Measurements from ENCODE around the gene MYO7B.
"Not testable (repeated sequence)": the region's sequence is repeated elsewhere in the genome, so short reads cannot be mapped to it uniquely, and the experiment has no call there.

Gene MYO7B

DNA sequence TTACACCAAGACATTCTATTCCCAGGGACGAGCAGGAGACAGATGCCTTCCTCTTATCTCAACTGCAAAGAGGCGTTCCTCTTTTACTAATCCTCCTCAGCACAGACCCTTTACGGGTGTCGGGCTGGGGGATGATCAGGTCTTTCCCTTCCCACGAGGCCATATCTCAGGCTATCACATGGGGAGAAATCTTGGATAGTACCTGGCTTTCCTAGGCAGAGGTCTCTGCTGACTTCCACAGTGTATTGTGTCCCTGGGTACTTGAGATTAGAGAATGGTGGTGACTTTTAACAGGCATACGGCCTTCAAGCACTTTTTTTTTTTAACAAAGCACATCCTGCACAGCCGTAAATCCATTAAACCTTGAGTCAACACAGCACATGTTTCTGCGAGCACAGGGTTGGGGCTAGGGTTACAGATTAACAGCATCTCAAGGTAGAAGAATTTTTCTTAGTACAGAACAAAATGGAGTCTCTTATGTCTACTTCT is 7.6 kb downstream of the MYO7B start:
- in situ Hi-C loops (cut with MboI; ENCODE audit: low pct_unique_long_range_greater_than_20kb, low sequenced_read_pairs) = not testable (repeated sequence)
- peak; percentile 35 for DNase-seq

DNA sequence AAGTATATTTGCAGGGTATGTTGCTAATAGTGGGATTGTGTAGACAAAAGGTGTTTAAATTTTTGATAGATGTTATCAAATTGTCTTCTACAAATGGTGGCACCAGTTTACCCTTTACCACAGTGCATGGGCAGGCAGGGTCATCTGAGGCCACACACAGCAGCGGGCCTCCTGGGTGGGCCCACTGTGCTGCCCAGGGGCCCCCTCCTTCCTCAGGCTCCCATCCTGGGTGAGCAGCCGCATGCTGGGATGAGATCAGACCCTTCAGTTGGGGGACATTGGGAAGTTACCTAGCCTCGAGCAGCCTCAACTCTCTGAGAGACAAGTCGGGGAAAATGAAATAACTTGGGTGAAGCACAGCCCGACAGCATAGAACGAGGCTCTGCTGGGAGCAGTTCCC is 9.7 kb downstream of the MYO7B start:
- in situ Hi-C loops (cut with MboI; ENCODE audit: low pct_unique_long_range_greater_than_20kb, low sequenced_read_pairs) = no loop called here
- no peak for DNase-seq

DNA sequence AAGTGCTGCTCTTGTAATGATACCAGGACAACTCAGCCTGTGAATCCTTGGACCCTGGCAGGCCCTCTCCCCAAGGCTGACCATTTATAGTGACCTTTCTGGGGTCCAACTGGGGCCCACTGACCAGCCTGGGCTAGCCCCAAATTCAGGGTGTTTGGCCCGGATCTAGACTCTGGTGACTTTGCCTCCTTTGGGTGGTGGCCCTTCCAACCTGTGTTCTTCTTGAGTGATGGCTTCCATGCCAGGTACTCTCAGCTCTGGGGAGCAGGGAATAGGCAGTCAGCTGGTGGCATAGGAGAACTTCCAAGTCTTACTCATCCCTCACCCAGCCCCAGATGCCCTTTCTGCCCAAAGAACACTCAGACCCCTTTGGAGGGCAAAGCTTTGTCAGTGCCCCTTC is 10.3 kb downstream of the MYO7B start:
- DNase-seq = no peak
- in situ Hi-C loops (cut with MboI; ENCODE audit: low pct_unique_long_range_greater_than_20kb, low sequenced_read_pairs) = no loop called here

DNA sequence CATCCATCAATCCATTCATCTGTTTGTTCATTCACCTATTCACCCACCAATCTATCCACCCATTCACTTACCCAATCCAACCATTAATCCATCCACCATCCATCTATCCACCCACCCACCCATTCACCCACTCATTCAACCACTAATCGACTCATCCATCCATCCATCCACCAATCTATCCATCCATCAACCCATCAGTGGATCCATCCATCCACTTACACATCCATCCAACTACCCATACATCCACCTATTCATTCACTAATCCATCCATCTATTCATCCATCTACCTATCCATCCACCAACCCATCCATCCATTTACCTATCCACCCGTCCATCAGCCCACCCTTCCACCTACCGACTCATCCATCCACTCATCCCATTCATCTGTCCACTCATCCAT is 11.3 kb downstream of the MYO7B start:
- in situ Hi-C loops (cut with MboI; ENCODE audit: low pct_unique_long_range_greater_than_20kb, low sequenced_read_pairs) = no loop called here

DNA sequence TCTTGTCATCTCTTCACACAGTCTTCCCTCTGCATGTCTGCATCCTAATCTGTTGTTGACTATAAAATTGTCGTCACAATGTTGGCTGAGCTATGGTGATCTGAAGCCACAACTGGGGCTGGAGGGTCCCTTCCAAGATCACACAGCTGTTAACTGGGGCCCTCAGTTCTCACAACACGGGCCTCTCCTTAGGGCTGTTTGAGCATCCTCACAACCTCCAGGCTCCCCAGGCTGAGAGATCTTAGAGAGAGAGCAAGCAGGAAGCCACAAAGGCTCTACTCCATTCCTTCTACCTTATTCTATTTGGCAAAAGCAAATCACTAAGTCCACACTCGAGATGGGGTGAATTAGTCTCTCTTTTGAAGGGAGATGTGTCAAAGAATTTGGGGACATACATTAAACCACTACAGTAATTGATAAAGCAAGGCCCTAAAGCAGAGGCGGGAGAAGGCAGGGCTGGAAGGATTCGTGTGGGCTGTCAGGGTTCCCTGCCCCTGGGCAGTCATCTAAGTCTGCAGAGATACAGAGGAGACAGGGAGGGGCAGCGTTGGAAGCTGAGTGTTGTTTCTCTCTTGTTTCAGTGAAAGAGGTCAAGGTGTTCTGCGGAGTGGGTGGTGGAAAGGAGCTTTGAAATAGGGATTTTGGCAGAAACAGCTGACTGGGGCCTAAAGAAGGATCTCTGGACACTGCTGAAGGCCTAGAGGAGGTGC is 15.9 kb downstream of the MYO7B start:
- in situ Hi-C loops (cut with MboI; ENCODE audit: low pct_unique_long_range_greater_than_20kb, low sequenced_read_pairs) = no loop called here
- DNase-seq = no peak

More for the DNA sequence above, 11.3 kb downstream of the MYO7B start:
- no peak for DNase-seq

DNA sequence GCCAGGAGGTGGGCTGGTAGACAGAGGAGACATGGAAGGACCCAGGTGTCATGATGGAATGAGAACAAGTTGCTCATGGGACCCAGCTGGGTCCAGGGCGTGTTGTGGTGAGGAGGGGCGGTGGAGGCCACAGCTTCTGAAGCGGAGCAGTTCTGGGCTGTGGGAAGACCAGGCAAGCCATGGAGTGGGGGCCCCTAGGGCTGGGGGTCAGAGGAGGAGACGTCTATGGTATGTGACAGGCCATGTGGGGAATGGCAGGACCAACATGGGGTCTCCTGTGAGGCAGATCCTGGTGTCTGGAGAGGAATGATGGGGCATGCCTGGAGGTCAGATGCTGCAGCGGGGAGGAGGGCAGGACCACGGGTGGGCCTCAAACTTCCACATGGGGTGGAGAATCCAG is 16.9 kb downstream of the MYO7B start:
- no peak for DNase-seq
- in situ Hi-C loops (cut with MboI; ENCODE audit: low pct_unique_long_range_greater_than_20kb, low sequenced_read_pairs) = no loop called here

DNA sequence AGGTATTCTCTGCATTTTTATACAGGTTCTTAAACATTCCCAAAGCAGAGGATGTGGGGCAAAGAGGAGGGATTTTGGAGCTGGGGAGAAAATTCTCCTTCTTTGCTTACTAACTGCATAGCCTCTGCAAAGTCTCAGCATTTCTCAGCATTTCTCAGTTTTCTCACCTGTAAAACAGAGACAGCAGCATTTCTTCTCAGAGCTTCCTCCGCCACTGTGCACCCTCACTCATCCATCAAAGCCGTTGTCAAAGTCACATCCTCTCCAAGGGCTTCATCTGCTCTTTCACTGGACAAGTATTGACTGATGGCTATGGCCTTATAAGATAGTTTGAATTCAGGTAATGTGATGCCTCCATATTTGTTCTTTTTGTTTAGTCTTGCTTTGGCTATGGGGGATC is 17.4 kb downstream of the MYO7B start:
- in situ Hi-C loops (cut with MboI; ENCODE audit: low pct_unique_long_range_greater_than_20kb, low sequenced_read_pairs) = no loop called here
- DNase-seq = no peak

DNA sequence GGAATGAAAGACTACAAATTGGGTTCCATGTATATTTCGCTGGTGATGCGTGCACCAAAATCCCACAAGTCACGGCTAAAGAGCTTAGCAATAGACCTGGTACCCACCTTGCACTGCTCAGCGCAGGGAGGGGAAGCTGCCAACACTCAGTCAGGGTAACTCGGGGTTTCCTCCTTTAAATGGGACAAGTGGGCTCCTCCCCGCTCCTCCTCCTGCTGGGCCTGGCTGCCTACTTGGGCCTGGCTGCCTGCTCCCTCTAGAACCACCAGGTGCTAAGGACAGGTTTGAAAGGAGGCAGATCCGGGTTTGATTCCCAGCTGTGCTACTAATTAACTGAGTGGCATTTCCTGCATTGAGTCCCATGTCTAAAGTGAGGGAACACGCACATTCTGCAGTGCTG is 23.4 kb downstream of the MYO7B start:
- in situ Hi-C loops (cut with MboI; ENCODE audit: low pct_unique_long_range_greater_than_20kb, low sequenced_read_pairs) = no loop called here
- no peak for DNase-seq

DNA sequence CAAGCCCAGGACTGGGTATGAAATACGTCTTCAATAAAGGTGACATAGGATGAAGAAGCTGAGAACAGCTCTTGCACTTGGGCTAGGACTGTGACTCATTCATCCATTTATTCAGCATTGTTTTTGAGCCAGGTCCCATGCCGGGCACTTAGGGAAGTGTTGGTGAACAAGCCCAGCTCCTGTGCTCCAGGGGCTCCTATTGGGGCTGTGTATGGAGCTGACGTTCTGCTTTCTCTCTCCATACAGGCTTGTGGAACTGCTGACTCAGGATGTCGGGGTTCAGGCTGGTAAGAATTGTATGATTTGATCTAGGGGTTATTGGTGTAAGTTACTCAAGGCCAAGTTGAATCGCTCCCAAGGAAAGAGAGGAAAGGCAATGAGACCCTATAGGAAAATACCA is 24.0 kb downstream of the MYO7B start:
- no peak for DNase-seq
- in situ Hi-C loops (cut with MboI; ENCODE audit: low pct_unique_long_range_greater_than_20kb, low sequenced_read_pairs) = no loop called here

DNA sequence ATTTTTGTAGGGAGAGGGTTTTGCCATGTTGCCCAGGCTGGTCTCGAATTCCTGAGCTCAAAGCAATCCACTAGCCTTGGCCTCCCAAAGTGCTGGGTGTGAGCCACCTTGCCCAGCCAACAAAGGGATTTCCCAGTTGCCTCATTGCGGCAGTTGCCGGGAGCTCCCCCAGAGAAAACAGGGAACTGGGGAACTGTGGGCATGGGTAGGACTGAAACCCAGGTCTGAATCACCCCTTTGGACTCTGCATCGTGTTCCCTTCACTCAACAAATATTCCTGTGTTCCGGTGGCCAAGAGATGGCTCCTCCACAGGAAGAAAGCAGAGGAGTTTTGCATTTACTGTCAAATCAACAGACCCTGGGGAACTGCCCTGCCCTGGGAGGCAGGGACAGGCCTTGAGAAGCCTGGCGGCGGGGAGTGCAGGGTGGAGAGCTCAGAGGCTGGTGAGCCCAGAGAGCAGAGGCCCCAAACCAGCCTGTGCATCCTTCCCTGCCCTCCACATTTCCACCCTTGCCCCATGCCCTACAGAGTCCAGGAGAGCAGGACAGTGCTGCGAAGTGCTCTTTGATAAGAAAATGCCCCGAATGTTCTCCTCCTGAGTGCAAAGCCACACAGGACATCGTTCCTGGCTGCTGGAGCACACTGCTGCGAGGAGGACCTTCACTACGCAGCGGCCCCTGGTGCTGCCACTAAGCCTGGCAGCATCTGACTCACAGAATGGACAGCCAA is 24.9 kb downstream of the MYO7B start:
- no peak for DNase-seq
- in situ Hi-C loops (cut with MboI; ENCODE audit: low pct_unique_long_range_greater_than_20kb, low sequenced_read_pairs) = no loop called here

DNA sequence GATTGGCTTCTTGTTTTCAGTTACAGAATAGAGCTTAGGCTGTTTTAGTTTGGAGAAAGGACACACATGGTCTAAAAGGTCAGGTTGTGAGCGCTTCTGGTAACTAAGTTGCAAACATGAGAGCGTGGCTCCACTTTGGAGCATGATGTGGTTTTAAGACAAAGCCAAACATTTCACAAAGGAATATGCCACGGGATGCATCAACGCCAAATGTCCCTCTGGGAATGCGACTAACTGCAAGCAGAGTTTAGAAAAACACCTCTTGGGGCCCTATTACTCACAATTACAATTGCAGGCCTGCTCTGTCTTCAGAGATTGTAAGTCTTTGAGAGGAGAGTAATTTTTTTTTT is 25.4 kb downstream of the MYO7B start:
- DNase-seq = no peak
- in situ Hi-C loops (cut with MboI; ENCODE audit: low pct_unique_long_range_greater_than_20kb, low sequenced_read_pairs) = no loop called here

DNA sequence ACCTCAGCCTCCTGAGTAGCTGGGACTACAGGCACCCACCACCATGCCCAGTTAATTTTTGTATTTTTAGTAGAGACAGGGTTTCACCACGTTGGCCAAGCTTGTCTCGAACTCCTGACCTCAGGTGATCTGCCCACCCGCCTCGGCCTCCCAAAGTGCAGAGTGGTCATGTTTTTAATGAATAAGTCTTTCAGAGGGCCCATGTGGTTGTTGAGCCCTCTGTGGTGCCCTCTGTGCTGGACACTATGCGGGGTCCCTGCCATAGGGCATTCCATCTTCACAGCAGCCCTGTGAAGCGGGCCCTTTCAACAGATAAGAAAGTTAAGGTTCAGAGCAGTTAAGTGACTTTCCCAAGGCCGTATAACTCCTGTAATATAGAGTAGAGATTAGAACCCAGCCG is 25.9 kb downstream of the MYO7B start:
- in situ Hi-C loops (cut with MboI; ENCODE audit: low pct_unique_long_range_greater_than_20kb, low sequenced_read_pairs) = no loop called here
- DNase-seq = no peak

DNA sequence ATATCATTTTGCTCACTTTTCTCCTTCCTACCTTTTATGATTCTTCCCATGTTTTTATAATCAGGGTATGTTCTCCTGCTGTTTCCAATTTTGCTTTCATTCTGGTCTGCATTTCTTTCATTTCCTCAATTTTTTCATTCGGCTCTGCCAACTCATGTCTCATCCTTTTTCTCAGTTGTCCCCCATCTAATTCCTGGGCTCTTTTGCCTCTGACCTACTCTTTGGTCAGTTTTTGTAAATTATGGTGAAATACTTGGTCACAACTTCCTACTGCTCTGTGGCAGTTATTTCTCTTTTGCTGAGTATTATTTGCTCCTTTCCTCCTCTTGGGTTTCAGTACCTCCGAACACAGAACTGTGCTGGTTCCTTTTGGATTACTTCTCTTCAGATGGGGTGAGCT is 27.5 kb downstream of the MYO7B start:
- DNase-seq = no peak
- in situ Hi-C loops (cut with MboI; ENCODE audit: low pct_unique_long_range_greater_than_20kb, low sequenced_read_pairs) = no loop called here

DNA sequence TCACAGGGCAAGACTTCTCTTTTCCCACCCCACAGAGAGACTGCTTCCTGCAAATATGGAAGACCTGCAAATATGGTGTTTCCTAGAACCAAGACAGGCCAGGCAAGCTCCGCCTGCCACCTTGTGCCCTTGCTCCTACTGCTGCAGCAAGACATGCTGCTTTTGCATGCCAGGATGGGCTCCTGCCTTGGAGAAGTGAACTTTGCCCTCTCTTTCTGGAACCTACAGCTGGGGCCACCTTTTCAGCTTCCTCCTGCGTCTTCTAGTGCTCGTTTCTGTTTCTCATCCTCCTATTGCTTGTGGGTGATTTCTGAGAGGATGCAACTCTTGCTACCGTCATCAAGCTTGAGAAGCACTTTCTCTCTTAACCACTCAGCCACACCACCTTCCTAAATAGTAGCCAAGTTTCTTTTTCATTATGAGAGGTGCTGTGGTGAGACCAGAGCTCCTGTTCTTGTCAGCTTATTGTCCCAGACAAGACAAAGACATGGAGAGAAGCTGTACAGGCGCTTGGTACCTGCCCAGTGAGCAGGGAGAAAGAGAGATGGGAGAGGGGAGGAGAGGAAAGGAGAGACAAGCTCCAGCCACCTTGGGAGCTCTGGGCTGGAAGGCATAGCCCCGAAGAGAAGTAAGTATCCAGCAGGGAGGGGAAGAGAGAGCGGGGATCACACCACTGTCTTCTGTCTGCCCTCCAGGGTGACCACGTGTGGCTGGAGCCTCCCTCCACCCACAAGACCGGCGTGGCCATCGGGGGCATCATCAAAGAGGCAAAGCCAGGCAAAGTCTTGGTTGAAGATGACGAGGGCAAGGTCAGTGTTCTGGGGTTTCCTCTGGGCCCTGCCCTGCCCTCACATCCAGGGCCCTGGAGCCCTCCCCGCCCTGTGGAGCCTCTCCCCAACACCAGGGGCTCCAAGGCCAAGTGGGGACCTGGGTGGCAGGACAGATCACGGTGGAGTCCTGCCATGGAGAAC is 28.3 kb downstream of the MYO7B start:
- in situ Hi-C loops (cut with MboI; ENCODE audit: low pct_unique_long_range_greater_than_20kb, low sequenced_read_pairs) = no loop called here
- DNase-seq = no peak

DNA sequence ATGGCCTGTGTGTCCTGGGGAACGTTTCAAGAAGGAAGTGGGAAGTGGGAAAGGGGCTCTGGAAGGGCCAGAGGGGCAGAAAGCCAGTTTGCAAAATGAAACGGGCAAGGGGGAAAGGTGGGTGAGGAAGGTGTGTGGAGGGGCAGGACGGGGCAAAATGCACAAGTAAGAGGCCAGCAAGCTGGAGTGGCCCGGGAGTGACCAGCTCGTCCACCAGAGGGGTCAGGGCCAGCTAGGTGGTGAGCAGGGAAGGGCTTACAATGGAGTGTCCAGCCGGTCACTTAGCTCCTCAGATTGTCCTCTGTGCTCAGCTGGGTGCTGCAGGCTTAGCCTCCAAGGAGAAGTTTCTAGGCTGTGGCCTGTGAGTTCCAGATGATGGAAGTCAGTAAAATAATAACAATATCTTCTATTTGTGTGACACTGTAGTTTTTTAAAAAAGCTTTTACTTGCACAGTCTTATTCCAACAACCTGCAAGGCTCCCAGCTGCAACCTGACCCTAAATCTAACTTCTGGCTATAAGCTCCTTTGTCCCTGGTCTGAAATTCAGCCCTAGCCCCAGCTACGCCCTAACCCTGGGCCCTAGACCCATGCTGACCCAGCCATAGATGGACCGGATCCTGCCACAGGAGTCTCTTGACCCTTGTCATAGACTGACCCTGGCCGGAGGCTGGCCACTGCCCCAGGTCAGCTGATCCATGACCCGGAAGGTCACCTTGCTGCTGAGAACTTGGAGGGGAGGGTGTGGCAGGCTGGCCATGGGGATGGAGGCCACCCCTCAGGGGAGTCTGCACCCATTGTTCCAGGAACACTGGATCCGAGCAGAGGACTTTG is 29.2 kb downstream of the MYO7B start:
- in situ Hi-C loops (cut with MboI; ENCODE audit: low pct_unique_long_range_greater_than_20kb, low sequenced_read_pairs) = no loop called here
- no peak for DNase-seq

DNA sequence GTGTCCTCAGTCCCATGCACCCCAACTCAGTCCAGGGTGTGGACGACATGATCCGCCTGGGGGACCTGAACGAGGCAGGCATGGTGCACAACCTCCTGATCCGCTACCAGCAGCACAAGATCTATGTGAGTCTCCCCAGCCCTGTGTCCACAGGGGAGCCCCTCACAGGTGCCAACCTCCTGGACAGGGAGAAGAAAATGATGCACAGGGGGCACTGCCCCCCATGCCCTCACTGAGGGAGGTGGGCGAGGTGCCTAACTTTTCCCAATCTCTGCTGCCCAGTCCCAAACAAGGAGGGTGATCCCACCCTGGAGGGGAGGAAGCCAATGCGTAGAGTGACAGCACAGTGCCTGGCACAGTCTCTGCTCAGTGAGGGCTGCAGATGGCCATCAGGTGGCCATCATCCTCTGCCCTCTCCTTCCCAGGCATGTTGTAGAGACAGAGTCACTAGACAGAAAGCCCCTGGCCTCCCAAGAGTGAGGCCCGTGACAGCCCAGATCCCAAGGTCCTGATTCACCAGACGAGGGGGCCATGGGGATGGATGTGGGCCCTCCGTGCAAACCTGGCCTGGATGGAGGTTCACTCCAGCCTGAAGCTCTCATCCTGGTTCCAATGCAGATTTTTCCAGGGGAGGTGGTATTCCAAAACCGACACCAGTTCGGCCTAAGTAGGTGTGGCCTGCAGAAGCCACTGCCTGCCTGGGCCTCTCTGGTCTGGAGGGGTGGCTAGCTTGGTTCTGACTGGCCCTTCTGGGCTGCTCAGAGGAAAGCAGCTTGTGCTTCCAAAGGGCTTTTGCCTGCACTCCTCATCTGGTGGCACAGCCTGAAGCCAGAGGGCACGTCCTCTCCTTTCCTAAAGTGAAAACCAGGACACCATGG is 30.0 kb downstream of the MYO7B start:
- no peak for DNase-seq
- in situ Hi-C loops (cut with MboI; ENCODE audit: low pct_unique_long_range_greater_than_20kb, low sequenced_read_pairs) = no loop called here

DNA sequence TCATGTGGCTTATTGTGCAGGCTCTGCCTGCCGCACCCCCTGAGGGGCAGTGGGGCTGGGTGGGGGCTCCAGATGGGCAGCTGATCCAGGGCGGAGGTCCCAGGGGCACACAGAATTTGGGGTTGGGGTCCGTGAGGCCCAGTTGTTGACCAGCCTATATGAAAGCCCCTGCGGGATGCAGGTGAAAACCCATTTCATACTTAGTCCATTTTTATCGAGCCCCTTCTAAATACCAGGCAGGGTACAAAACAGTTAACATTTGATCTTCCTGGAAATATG is 30.6 kb downstream of the MYO7B start:
- in situ Hi-C loops (cut with MboI; ENCODE audit: low pct_unique_long_range_greater_than_20kb, low sequenced_read_pairs) = no loop called here
- DNase-seq = no peak

DNA sequence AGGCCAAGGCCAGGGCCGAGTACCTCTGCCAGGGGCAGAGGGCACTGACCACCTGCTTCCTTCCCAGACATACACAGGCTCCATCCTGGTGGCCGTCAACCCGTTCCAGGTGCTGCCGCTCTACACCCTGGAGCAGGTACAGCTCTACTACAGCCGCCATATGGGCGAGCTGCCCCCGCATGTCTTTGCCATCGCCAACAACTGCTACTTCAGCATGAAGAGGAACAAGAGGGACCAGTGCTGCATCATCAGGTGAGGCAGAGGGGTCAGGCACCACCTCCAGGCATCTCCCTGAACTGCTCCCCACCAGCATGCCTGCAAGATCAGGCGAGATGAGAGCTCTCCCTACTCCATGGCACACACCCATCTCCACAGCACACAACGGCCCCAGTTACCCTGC is 31.1 kb downstream of the MYO7B start:
- in situ Hi-C loops (cut with MboI; ENCODE audit: low pct_unique_long_range_greater_than_20kb, low sequenced_read_pairs) = no loop called here
- no peak for DNase-seq

Measured in KBM-7 (cell line).